ENCODE measurements around the gene RFX2.

RFX2 gene

GRCh38 chr19:6059988-6060599, 50.2 kb downstream of the RFX2 start:
- DNase-seq (ENCODE audit: low read depth): no peak

DNA sequence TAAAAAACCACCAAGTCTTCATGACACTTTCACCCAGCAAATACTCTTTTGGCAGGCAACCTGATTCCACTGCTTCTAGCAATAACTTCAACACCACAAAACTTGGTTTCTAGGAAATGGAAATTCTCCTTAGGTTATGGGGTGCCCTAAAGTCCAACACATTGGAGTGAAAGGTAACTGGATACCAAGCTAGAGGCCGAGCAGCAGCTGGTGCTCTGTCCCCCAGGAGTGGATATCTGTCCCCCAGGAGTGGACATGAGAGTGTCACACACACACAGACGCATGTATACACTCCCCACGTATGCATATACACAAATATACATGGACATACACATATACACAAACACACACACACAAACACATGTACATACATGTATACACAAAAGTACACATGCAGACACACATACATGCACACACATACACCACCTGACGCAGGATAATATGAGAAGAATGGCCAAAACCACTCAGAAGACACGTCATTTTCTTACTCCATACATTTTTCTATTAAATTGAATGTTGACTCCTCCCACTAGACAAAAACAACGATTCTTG, 50.8 kb downstream of the RFX2 start:
- DNase-seq (ENCODE audit: low read depth): no peak

DNA sequence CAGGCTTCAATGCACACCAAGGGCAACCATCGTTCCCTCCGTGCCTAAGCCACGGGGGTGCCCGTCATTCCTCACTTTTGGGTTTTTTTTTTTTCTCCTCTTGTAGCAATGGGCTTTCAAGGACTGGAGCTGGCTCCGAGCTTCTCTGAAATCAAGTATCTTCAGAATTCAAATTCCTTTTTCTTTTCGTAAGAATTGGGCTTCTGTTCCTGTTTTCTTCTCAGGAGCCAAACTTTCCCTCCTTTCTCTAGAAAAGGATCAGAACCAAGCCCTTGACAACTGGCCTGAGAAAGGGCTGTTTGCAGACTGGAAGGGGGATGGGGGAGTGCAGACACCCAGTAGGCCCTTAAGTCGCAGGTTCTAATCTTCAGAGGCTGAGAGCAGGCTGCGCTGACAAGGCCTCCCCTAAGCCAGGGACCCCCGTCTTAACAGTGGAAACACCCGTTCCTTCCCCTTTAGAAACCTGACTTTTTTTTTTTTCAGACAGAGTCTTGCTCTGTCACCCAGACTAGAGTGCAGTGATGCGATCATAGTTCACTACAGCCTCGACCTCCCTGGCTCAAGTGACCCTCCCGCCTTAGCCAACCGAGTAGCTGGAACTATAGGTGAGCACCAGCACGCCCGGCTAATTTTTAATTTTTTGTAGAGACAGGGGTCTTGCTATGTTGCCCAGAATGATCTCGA, 51.6 kb downstream of the RFX2 start:
- no peak for DNase-seq (ENCODE audit: low read depth)

DNA sequence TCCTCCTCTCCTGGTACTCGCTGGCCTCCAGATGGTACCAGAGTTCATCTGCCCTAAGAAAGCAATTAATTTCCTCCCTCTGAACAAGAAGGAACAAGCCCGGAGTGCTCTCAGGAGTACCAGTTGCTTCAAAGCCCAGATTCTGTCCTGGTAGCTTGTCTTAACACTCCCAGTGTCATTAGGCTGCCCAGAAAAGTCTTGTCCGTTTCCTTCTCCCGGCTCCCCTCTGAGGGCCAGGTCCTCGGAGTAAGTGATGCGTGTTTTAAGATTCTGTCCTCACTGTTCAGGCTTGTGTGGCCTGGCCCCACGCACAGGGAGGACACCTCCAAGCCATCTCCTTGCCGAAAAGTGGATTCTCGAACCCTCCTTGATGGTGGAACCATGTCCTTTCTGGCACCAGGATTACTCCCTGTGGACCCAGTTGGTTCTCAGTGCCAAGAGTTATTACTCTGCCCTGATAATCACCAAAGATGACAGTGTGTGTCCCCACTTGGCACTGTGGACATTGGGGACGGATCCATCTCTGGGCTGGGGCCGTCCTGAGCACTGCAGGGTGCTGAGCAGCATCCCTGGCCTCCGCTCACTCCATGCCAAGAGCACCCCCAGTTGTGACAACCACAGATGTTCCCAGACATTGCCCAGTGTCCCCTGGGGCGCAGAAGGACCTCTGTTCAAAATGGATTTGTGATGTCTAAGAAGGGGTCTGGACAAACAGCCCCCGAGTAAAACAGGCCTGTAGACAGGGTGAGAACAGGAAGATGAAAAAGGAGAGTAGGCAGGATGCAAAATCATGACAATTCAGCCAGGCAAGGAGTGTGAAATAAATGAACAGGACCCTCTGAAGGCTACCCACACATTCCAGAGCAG, 52.4 kb downstream of the RFX2 start:
- DNase-seq (ENCODE audit: low read depth): no peak

DNA sequence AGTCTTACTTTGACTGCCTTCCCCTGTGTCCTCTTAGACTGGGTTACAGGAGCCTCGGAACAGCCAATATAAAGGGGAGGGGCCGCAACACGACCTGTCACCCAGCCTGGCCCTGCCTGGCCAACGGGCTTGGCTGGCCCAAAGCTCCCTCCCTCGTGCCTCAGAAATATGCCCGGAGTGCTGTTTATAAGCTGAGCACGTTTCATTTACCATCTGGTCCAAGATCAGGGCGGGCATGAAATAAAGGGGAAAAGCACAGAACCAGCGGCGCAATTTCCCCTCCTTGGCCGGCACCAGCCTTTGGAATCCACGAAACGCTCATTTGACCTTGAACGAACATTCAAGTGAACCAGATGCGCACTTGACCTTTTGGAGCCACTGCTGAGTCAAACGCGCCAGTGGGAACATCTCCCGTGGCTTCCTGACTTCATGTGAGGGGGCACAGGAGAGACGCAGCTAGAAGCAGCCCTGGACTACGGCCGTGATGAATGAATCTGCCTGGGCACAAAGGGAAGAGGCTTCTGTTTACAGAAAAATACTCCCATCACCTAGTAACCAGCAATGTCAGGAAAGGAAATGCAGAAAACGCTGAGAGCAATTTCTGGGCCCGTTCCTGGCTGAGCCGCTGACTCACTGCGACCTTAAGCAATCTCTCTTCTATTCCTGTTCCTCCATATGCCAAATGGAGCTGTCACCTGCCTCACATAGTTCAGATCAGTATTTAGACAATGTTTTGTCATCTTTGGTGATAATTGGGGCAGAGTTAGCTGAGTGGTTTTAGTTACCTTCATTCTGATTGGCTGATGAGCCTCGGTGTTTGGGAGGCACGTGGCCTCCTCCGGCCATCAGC, 53.3 kb downstream of the RFX2 start:
- no peak for DNase-seq (ENCODE audit: low read depth)

DNA sequence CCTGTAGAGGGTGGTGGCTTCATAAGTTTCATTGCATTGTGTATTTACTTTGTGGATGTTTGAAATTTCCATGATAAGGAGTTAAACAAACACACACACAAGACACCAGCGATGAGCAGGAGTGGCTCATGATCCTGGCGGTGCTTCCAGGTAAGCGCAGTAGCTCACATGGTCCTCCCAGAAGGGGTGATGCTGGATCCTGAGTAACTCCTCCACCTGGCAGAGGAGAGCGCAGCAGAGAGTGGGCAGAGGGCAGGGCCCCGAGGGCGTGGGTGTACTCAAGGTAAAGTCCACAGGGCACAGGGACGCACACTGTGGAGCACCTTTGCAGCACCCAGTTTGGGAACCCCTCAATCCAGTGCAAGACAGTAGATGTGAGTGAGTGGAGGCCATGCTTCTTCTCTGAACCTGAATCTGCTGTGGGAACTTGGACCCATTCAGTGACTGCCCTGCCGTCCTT, 54.0 kb downstream of the RFX2 start:
- no peak for DNase-seq (ENCODE audit: low read depth)

DNA sequence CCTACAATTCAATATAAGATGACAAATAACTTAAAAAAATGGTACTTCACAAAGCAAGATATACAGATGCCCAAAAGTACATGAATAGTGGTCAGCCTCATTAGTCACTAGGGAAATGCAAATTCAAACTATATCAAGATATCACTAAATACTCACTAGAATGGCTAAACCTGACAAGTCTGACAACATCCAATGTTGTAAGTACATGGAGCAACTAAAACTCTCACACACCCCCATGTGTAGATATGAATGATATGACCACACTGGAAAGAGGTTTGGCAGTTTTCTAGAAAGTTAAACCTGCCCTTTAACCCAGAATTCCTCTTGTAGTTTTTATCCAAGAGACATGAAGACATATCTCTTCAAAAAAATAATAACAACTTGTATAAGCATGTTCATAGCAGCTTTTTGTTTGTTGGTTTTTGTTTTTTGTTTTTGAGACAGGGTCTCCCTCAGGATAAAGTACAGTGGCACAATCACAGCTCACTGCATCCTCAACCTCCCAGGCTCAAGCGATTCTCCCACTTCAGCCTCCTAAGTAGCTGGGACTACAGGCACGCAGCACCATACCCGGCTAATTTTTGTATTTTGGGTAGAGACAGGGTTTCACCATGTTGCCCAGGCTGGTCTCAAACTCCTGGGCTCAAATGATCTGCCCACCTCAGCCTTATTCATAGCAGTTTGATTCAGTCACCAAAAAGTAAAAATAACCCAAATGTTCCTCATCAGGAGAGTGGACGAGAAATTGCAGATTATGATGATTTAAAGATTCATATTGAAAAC, 55.1 kb downstream of the RFX2 start:
- DNase-seq (ENCODE audit: low read depth): no peak

DNA sequence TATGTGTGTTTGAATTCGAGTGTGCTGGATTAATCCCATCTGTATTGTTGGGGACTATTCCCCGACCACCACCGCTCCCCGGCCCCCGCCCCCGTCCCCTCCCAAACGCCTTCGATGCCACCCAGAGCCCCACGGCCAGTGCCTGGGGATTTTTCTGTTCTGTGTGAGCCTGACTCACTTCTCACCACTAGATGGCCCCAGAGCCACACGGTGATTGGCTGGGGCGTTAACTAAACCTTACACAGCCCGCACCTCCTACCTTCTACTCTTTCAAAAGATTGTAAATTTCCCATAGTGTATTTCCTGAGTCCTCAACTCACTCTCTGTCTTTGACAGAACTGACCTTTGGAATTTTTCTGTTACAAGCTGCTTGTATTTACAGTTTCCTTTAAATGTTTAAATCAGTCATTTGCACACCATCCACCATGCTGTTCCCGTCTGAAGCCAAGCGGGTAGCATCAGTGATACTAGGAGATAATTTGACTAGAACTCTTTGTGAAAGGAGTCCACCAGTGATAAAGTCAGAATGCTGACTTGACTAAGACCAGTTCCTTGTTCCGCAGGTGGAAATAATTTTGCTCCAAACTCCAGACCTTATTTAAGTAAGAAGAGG, 61.4 kb downstream of the RFX2 start:
- peak; percentile 61 for DNase-seq (ENCODE audit: low read depth)

DNA sequence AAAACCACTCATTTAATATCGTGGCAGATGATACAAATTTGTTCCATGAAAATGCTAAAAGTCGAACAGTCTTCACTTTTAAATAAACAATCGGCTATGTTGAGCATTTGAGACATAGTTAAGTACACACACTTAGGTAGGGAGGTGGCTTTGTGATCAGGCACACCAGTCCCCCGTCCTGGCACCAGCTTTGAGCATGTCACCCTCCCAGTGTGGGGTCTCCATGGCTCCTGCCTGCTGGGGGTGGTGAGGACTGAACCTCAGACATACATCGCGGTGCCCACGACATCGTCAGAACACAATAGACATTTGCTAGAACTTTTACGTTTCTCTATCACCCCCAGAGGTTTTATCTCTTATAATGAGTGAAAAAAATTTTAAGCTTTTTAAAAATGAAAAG, 62.0 kb downstream of the RFX2 start:
- no peak for DNase-seq (ENCODE audit: low read depth)

- no peak for DNase-seq (ENCODE audit: low read depth)
These were observed 62.5 kb downstream of the RFX2 start for GRCh38 chr19:6047741-6048251.

DNA sequence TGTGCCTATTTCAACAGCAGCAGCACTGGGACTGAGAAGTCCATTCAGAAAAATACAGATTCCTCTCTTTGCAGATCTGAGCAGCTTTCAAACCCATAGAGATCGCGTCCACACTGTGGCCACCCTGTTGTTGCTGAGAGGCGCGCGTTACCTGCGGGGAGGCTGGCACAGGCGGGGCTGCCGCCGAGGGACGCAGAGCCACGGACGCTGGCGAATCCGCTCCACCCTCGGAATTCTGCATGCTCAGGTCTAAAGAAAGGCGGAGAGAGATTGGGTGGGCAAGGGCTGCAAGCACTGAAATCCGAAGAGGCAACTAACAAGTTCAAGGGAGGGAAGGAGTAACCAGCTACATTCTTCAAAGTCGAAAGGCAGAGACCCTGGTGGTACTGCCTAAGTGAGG, 63.0 kb downstream of the RFX2 start:
- DNase-seq (ENCODE audit: low read depth): no peak

GRCh38 chr19:6045108-6045507, 65.2 kb downstream of the RFX2 start:
- DNase-seq (ENCODE audit: low read depth): no peak

DNA sequence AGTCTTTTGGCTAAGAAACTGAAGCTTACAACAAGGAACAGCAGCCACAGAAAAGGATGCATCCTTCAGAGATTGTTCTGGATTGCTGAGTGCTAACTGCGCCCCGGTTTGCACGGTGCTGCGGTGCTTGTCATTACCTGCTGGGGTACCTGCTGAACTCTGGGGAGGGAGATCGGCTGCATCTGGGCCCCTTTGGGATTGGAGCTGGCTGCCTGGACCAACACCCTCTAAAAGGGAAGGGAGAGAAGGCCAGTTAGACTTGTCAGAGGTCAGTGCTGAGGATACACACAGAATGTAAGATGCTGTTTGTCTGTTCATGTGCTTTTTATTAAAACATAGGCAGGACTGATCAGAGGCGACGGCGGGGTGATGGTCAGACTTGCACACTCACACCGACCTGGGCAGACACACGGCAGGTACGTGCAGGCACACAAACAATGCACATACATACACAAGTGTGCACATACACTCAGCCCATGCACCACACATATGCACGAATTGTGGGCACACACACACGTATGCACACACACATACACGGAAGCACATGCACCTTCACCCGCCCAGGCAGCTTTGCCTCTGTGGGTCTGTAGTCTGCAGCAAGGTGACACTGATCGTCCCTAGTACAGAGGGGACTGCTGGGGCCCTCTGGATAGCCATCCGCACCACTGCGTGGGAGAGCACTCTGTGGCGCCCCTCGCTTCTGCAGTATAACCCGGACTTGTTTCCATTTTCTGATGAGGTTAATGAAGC, 66.1 kb downstream of the RFX2 start:
- DNase-seq (ENCODE audit: low read depth): no peak

DNA sequence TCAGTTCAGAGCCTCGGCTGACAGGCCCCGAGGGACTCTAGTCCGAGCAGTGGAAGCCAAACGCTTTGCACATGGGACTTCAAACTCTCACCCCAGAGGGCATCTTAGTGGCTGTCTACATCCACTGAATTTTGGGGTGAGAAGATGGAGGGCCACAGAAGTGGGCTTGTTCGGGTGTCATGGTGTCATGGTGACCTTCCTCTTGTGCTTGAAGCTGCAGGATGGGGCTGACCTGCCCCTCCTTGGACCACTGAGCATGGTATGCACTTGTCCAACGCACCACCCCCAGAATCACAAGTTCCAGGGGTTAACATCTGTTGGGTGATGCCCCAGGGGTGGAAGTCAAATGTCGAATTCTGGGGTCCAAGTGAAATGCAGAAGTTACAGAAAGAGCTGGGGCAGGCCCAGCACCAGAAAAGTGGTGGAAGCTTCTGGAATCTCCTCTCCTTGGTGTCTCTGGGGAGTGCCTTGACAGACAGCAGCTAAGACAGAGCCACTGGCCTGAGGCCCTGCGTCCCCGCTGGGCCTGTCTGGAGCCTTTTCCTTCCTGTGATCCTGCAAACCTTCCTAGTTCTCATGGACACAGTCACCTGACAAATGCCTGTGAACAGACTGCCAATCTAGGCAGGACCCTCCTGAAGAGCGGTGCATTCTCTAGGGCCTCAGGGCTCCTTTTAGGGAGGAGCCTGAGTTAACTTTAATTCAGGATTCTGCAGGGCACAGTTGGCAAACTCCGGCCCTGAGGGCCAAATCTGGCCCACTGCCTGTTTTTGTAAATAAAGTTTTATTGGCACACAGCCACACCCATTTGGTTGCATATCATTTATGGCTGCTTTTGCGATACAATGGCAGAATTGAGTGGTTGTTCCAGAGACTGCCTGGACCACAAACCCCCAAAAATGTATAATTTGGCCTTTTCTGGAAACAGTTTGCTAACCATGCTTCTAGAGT, 67.2 kb downstream of the RFX2 start:
- no peak for DNase-seq (ENCODE audit: low read depth)

GRCh38 chr19:6041991-6042481, 68.3 kb downstream of the RFX2 start:
- no peak for DNase-seq (ENCODE audit: low read depth)

- DNase-seq (ENCODE audit: low read depth): no peak
These were observed 69.2 kb downstream of the RFX2 start for GRCh38 chr19:6041071-6041470.

GRCh38 chr19:6039566-6040225, 70.6 kb downstream of the RFX2 start:
- DNase-seq (ENCODE audit: low read depth): no peak
